HepG2 (cell line): ENCODE data around the gene GPX1. TPM values are rescaled to one million over a fixed set of nuclear protein-coding genes. Genes with fewer than 3 reads are reported as not detected.

Source experiments
- ATAC-seq: fragments of 200-7000 bp; cut with Tn5 transposase; 3 replicates; pipeline ENCODE4 v1.9.1; 2020; ENCODE audit warnings: mild to moderate bottlenecking, moderate library complexity
- BruUV-seq: library from RNA; stranded (reverse); fragments of 400-500 nt; replicated peaks from 2 replicates; lab custom pipeline; 2021; lab: Mats Ljungman, UMichigan
- CTCF ChIA-PET: fragments of 300-600 bp; formaldehyde crosslinking; extraction: SDS; loops from one replicate; lab custom pipeline; 2021; ENCODE audit warnings: low total read pairs, inconsistent platforms, low intra/inter-chr PET ratio; lab: Yijun Ruan, JAX
- POLR2A ChIA-PET: fragments of 350-600 bp; sonication (Branson Sonifier 250); formaldehyde crosslinking; loops from one replicate; lab custom pipeline; 2020; ENCODE audit warnings: antibody characterized with exemption, inconsistent platforms; lab: Yijun Ruan, JAX
- DNase-seq: peaks from one replicate; pipeline ENCODE4 v3.0.0-alpha.2; 2015; ENCODE audit warnings: low spot score
- FAIRE-seq: peaks from 3 replicates; lab custom pipeline; 2011; peaks lifted over from hg19 to GRCh38; lab: Jason Lieb, UNC
- H2AFZ ChIP-seq: one replicate; pipeline ENCODE4 v1.6.1; 2011; ENCODE audit warnings: low read length, inconsistent platforms
- H3K27ac ChIP-seq: fragments of 300-600 bp; 3 replicates; pipeline ENCODE4 v1.8.0; 2011; ENCODE audit warnings: mixed run types, mild to moderate bottlenecking, mixed read lengths, low read length, inconsistent platforms; ENCODE audit not compliant: insufficient read depth; ENCODE audit errors: extremely low read length
- H3K27me3 ChIP-seq, 2 experiments: fragments of 200-600 bp in 1 of 2; 2 replicates in 1 of 2; 3 replicates in 1 of 2; pipeline versions ENCODE4 v1.6.0 to v1.8.0; 2011; ENCODE audit warnings: low read length in 2 of 2, mild to moderate bottlenecking in 2 of 2, moderate library complexity in 2 of 2, inconsistent platforms in 1 of 2; ENCODE audit not compliant: insufficient read depth in 2 of 2, control insufficient read depth in 1 of 2
- H3K36me3 ChIP-seq, 2 experiments: fragments of 200-600 bp in 1 of 2; replicated peaks in 1 of 2; 2 replicates in 1 of 2; 3 replicates in 1 of 2; pipeline versions ENCODE4 v1.5.1 to v1.8.0; 2011; ENCODE audit warnings: low read length in 2 of 2, inconsistent platforms in 1 of 2; ENCODE audit not compliant: insufficient read depth in 2 of 2, control insufficient read depth in 1 of 2
- H3K4me1 ChIP-seq: 2 replicates; pipeline ENCODE4 v1.5.1; 2012; ENCODE audit warnings: low read length, inconsistent platforms; ENCODE audit not compliant: insufficient read depth
- H3K4me2 ChIP-seq: 2 replicates; pipeline ENCODE4 v1.6.0; 2011; ENCODE audit warnings: low read depth, low read length, inconsistent platforms
- H3K4me3 ChIP-seq, 3 experiments: fragments of 200-600 bp in 1 of 3; sonication (generic), shearing (Covaris generic) in 1 of 3; replicated peaks in 1 of 3; 2 replicates each; pipeline ENCODE4 v1.5.1; 2011 to 2016; ENCODE audit warnings: low read length in 3 of 3, inconsistent platforms in 2 of 3, low read depth in 2 of 3, mild to moderate bottlenecking in 2 of 3, control low read depth in 1 of 3, mixed read lengths in 1 of 3; ENCODE audit not compliant: insufficient read depth in 1 of 3
- H3K79me2 ChIP-seq: one replicate; pipeline ENCODE4 v1.6.1; 2011; ENCODE audit warnings: low read length, inconsistent platforms; ENCODE audit not compliant: insufficient read depth
- H3K9ac ChIP-seq: 2 replicates; pipeline ENCODE4 v1.6.0; 2011; ENCODE audit warnings: mild to moderate bottlenecking, low read depth, low read length, inconsistent platforms; ENCODE audit not compliant: insufficient read depth
- H3K9me3 ChIP-seq: 2 replicates; pipeline ENCODE4 v1.5.1; 2012; ENCODE audit warnings: mild to moderate bottlenecking, low read length
- H4K20me1 ChIP-seq: 2 replicates; pipeline ENCODE4 v1.6.0; 2011; ENCODE audit warnings: inconsistent platforms, mild to moderate bottlenecking, low read length, moderate library complexity; ENCODE audit not compliant: insufficient read depth
- ARNTL ChIP-seq: sonication (generic); formaldehyde crosslinking; IDR thresholded peaks from 2 replicates; pipeline ENCODE4 v1.4.0; 2020; ENCODE audit warnings: mild to moderate bottlenecking, missing genetic modification reagents
- KLF16 ChIP-seq, 2 experiments: sonication (generic) in 1 of 2; formaldehyde crosslinking in 1 of 2; IDR thresholded peaks; 2 replicates each; pipeline versions ENCODE4 v1.6.1 to v1.8.0; 2016 to 2023; ENCODE audit warnings: missing genetic modification reagents in 2 of 2, missing compliant biosample characterization in 1 of 2
- MTA1 ChIP-seq: sonication (generic); formaldehyde crosslinking; IDR thresholded peaks from 2 replicates; pipeline ENCODE4 v1.4.0; 2020; ENCODE audit warnings: missing genetic modification reagents, mild to moderate bottlenecking, borderline replicate concordance
- ONECUT2 ChIP-seq: sonication (generic); formaldehyde crosslinking; IDR thresholded peaks from 2 replicates; pipeline ENCODE4 v1.4.0; 2020; ENCODE audit warnings: missing genetic modification reagents
- PRDM15 ChIP-seq: sonication (generic); formaldehyde crosslinking; IDR thresholded peaks from 2 replicates; pipeline ENCODE4 v1.4.0; 2020; ENCODE audit warnings: missing genetic modification reagents
- SP4 ChIP-seq: sonication (generic); formaldehyde crosslinking; IDR thresholded peaks from 2 replicates; pipeline ENCODE4 v1.8.1; 2023; ENCODE audit warnings: mild to moderate bottlenecking, missing genetic modification reagents
- STAG1 ChIP-seq: sonication (generic); formaldehyde crosslinking; IDR thresholded peaks from 2 replicates; pipeline ENCODE4 v1.4.0; 2020; ENCODE audit warnings: missing genetic modification reagents
- ZIK1 ChIP-seq: sonication (generic); formaldehyde crosslinking; IDR thresholded peaks from 2 replicates; pipeline ENCODE4 v1.5.0; 2020; ENCODE audit warnings: mild to moderate bottlenecking, low read depth, missing genetic modification reagents, borderline replicate concordance
- ZNF446 ChIP-seq: sonication (generic); formaldehyde crosslinking; IDR thresholded peaks from 2 replicates; pipeline ENCODE4 v1.5.0; 2020; ENCODE audit warnings: mild to moderate bottlenecking, missing genetic modification reagents
- ZNF607 ChIP-seq: sonication (generic); formaldehyde crosslinking; IDR thresholded peaks from 2 replicates; pipeline ENCODE4 v1.5.1; 2020; ENCODE audit warnings: missing genetic modification reagents, mild to moderate bottlenecking, borderline replicate concordance
- ZNF773 ChIP-seq: sonication (generic); formaldehyde crosslinking; IDR thresholded peaks from 2 replicates; pipeline ENCODE4 v1.4.0; 2020; ENCODE audit warnings: missing genetic modification reagents, borderline replicate concordance
- WGBS: methylation state at CpG from one replicate; pipeline ENCODE4 v1.1.6; 2017; ENCODE audit warnings: low lambda C conversion rate; 5-methylcytosine and 5-hydroxymethylcytosine counted together
- in situ Hi-C: cut with HindIII; loops from 2 replicates; pipeline ENCODE4 v1.10.0; 2017; ENCODE audit warnings: low pct_unique_long_range_greater_than_20kb; ENCODE audit not compliant: extremely low pct_ligation_motif_present
- intact Hi-C: fragments of 100-400 bp; cut with micrococcal nuclease; formaldehyde crosslinking; loops from one replicate; pipeline ENCODE4 v1.10.0; 2022; ENCODE audit not compliant: unreplicated experiment
- polyA plus RNA-seq, 8 experiments: library from polyadenylated mRNA; depleted of rRNA in 3 of 8; stranded (reverse) in 7 of 8; unstranded in 1 of 8; fragments of >200 nt; fragmentation: Illumina TruSeq in 4 of 8; extraction: Trizol in 4 of 8; gene quantifications; 2 replicates each; pipeline versions ENCODE4 v1.2.1 to v1.2.3, GENCODE V29; 2011 to 2016; ENCODE audit warnings: low read depth in 4 of 8, missing spikeins in 1 of 8, mixed read lengths in 1 of 8; ENCODE audit not compliant: insufficient read depth in 1 of 8
- total RNA-seq, 5 experiments: library from RNA; depleted of rRNA; stranded (reverse); fragments of >200 nt; fragmentation: Illumina TruSeq; extraction: Trizol; gene quantifications; 2 replicates each; pipeline ENCODE4 v1.2.3, GENCODE V29; 2016; ENCODE audit warnings: low read depth in 1 of 5
- TF ChIP-seq, protein P1 (sequence below): sonication (generic); formaldehyde crosslinking; IDR thresholded peaks from 2 replicates; pipeline ENCODE4 v1.5.0; 2020; ENCODE audit warnings: missing genetic modification reagents, mild to moderate bottlenecking, borderline replicate concordance
- TF ChIP-seq, protein P2 (sequence below): sonication (generic); formaldehyde crosslinking; IDR thresholded peaks from 2 replicates; pipeline ENCODE4 v1.9.0; 2021; ENCODE audit warnings: missing genetic modification reagents, mild to moderate bottlenecking, borderline replicate concordance
- TF ChIP-seq, protein P3 (sequence below): sonication (generic); formaldehyde crosslinking; IDR thresholded peaks from 2 replicates; pipeline ENCODE4 v1.4.0; 2020; ENCODE audit warnings: missing genetic modification reagents
- TF ChIP-seq, protein P4 (sequence below): IDR thresholded peaks from 2 replicates; pipeline ENCODE4 v1.6.1; 2016; ENCODE audit warnings: low read depth, control low read depth

GPX1 gene
- total and polyA plus RNA-seq, 2 of the 13 experiments (the other 11 are each of a cell fraction or from before 2014, with no cell fraction given): 149 to 168 TPM

DNA sequence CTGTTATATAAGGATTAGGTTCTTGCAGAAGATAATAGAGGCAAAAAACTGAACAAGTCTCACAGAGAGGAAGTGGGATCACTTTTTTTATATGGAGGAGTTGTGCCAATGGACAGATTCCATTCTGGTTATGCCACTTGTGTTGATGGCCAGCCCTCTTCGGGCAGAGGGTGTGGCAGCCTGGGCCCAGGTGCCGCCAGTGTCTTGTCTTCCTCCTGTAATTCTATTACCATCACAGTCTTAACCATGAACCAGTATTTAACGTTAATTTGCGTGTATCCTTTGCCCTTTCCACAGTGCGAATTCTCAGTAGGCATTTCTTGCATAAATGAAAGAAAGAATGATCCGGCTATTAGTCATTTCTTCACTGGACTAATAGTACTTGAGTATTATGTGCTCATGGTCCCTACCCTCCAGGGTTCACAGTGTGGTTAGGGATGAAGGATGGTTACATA, 11.3 kb downstream of the GPX1 start:
- ChIA-PET POLR2A (interaction anchor here (1.4 to 1.7 kb wide), 2 partner anchors 11 to 65 kb away, joined by 5 to 19 read pairs; partner anchors contain the start of genes GPX1, RHOA and TCTA), CTCF (no interaction called here)
- 61% methylated on average over 6 of the region's 6 CpGs for WGBS
- intact Hi-C loops: no loop called here
- H3K27ac ChIP-seq: peak overlapping the region; percentile 43
- ATAC-seq (no peak), DNase-seq (no peak), FAIRE-seq (no peak)
- no peaks in the 10 kb centered on the region for H3K36me3 ChIP-seq
- H2AFZ ChIP-seq: no peak overlapping the region
- no peaks in the 10 kb centered on the region for H4K20me1 ChIP-seq
- no peaks in the 10 kb centered on the region for H3K9me3 ChIP-seq
- H3K79me2 ChIP-seq: no peaks in the 10 kb centered on the region
- H3K4me1 ChIP-seq: peaks cover 83% of the 10 kb centered on the region
- no peak overlapping the region for H3K9ac ChIP-seq
- BruUV-seq: no TSS peak
- in situ Hi-C loops: loop anchor here (25.0 kb wide), 1 partner anchor 90 kb away; the partner anchor contains the start of gene NICN1
- H3K27me3 ChIP-seq: no peaks in the 10 kb centered on the region
- H3K4me3 ChIP-seq: no peak overlapping the region
- H3K4me2 ChIP-seq: peak overlapping the region; percentile 35; the same call in 1 of the 2 replicates
- TF ChIP-seq, protein P1, sequence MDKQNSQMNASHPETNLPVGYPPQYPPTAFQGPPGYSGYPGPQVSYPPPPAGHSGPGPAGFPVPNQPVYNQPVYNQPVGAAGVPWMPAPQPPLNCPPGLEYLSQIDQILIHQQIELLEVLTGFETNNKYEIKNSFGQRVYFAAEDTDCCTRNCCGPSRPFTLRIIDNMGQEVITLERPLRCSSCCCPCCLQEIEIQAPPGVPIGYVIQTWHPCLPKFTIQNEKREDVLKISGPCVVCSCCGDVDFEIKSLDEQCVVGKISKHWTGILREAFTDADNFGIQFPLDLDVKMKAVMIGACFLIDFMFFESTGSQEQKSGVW (CRISPR knock-in tag): no peak
- TF ChIP-seq STAG1 (CRISPR knock-in tag) (no peak), ZNF773 (no peak), ZNF446 (CRISPR knock-in tag) (no peak), ZIK1 (CRISPR knock-in tag) (no peak), SP4 (no peak), ZNF607 (CRISPR knock-in tag) (no peak), KLF16 (CRISPR knock-in tag; IDR thresholded peaks at IDR 0.05) (no peak), MTA1 (CRISPR knock-in tag) (no peak), ONECUT2 (no peak), ARNTL (CRISPR knock-in tag) (no peak), PRDM15 (CRISPR knock-in tag) (no peak)
- TF ChIP-seq, protein P2, sequence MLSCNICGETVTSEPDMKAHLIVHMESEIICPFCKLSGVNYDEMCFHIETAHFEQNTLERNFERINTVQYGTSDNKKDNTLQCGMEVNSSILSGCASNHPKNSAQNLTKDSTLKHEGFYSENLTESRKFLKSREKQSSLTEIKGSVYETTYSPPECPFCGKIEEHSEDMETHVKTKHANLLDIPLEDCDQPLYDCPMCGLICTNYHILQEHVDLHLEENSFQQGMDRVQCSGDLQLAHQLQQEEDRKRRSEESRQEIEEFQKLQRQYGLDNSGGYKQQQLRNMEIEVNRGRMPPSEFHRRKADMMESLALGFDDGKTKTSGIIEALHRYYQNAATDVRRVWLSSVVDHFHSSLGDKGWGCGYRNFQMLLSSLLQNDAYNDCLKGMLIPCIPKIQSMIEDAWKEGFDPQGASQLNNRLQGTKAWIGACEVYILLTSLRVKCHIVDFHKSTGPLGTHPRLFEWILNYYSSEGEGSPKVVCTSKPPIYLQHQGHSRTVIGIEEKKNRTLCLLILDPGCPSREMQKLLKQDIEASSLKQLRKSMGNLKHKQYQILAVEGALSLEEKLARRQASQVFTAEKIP (CRISPR knock-in tag): no peak
- TF ChIP-seq, protein P3, sequence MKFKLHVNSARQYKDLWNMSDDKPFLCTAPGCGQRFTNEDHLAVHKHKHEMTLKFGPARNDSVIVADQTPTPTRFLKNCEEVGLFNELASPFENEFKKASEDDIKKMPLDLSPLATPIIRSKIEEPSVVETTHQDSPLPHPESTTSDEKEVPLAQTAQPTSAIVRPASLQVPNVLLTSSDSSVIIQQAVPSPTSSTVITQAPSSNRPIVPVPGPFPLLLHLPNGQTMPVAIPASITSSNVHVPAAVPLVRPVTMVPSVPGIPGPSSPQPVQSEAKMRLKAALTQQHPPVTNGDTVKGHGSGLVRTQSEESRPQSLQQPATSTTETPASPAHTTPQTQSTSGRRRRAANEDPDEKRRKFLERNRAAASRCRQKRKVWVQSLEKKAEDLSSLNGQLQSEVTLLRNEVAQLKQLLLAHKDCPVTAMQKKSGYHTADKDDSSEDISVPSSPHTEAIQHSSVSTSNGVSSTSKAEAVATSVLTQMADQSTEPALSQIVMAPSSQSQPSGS (CRISPR knock-in tag): no peak
- TF ChIP-seq, protein P4, sequence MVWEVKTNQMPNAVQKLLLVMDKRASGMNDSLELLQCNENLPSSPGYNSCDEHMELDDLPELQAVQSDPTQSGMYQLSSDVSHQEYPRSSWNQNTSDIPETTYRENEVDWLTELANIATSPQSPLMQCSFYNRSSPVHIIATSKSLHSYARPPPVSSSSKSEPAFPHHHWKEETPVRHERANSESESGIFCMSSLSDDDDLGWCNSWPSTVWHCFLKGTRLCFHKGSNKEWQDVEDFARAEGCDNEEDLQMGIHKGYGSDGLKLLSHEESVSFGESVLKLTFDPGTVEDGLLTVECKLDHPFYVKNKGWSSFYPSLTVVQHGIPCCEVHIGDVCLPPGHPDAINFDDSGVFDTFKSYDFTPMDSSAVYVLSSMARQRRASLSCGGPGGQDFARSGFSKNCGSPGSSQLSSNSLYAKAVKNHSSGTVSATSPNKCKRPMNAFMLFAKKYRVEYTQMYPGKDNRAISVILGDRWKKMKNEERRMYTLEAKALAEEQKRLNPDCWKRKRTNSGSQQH (CRISPR knock-in tag): no peak
